Hepatocyte (in vitro differentiated cells): ENCODE measurements around the gene GIMAP5.

Experiments
- CTCF ChIP-seq: fragments of 200-600 bp; sonication (generic); IDR thresholded peaks from 2 replicates; pipeline ENCODE4 v1.5.1; 2016; ENCODE audit warnings: antibody characterized with exemption, mild to moderate bottlenecking; ENCODE audit not compliant: poor library complexity
- EZH2 ChIP-seq: fragments of 200-600 bp; sonication (generic); IDR thresholded peaks from 2 replicates; pipeline ENCODE4 v1.6.1; 2016; ENCODE audit warnings: antibody characterized with exemption, mild to moderate bottlenecking, borderline replicate concordance
- EZH2phosphoT487 ChIP-seq: fragments of 200-600 bp; sonication (generic); IDR thresholded peaks from one replicate; pipeline ENCODE4 v1.6.1; 2018; ENCODE audit warnings: antibody characterized with exemption, mild to moderate bottlenecking, low read depth, moderate library complexity; ENCODE audit not compliant: unreplicated experiment, severe bottlenecking

DNA sequence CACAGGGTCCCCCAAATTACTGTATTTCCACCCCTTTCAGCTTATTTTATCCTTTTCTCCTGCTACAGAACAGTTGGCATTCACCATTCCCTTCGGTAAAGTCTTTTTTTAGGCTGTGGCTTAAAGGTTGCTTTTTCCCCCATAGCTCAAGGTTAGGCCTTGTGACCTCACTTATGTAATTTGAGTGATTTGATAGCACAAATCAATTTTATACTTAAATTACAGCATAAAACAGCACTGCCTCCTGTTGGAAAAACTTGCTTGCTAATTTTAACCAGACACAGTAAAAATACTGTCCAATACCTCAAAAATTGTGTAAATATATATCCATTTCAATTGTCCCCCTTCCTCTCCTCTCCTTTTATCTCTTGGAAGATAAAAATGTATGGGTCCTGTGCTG is 13.8 kb upstream of the GIMAP5 start:
- TF ChIP-seq CTCF (no peak), EZH2 (no peak), EZH2phosphoT487 (no peak)
